ENCODE measurements around the gene OXT.

- TF ChIP-seq LEF1 (IDR thresholded peaks at IDR 0.05; ENCODE audit: borderline replicate concordance) (no peak), SP1 (IDR thresholded peaks at IDR 0.05) (no peak), TARDBP (IDR thresholded peaks at IDR 0.05) (no peak), BHLHE40 (IDR thresholded peaks at IDR 0.05; ENCODE audit: borderline replicate concordance) (no peak), NFRKB (IDR thresholded peaks at IDR 0.05) (no peak), FOXK2 (IDR thresholded peaks at IDR 0.05) (no peak), ELF4 (IDR thresholded peaks at IDR 0.05) (no peak), L3MBTL2 (conservative IDR thresholded peaks at IDR 0.05) (no peak), FOXM1 (IDR thresholded peaks at IDR 0.05; ENCODE audit: borderline replicate concordance) (no peak)
- TF ChIP-seq, protein P1, sequence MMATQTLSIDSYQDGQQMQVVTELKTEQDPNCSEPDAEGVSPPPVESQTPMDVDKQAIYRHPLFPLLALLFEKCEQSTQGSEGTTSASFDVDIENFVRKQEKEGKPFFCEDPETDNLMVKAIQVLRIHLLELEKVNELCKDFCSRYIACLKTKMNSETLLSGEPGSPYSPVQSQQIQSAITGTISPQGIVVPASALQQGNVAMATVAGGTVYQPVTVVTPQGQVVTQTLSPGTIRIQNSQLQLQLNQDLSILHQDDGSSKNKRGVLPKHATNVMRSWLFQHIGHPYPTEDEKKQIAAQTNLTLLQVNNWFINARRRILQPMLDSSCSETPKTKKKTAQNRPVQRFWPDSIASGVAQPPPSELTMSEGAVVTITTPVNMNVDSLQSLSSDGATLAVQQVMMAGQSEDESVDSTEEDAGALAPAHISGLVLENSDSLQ (IDR thresholded peaks at IDR 0.05) = no peak
Measured at GRCh38 chr20:3090565-3090964, 19.1 kb downstream of the OXT start.

All from HEK293T (cell line).